Dermis microvascular lymphatic vessel endothelial cell (primary cell): ENCODE measurements around the gene RRBP1. TPM values are rescaled to one million over a fixed set of nuclear protein-coding genes. Genes with fewer than 3 reads are reported as not detected.

Experiments
- DNase-seq, 2 donors: peaks; one replicate each; pipeline versions ENCODE4 v3.0.0 to v3.0.0-alpha.2; 2010; ENCODE audit warnings: low read depth in 2 of 2
- total RNA-seq: library from RNA; depleted of rRNA; stranded (reverse); fragments of >200 nt; gene quantifications from 2 replicates; pipeline ENCODE4 v1.2.1, GENCODE V29; 2014

RRBP1 gene
- total RNA-seq, 1 donor from 2014 or later, result 41.6 TPM

GRCh38 chr20:17612287-17612991 is 69.6 kb downstream of the RRBP1 start:
- peak in 1 of 2 donors; percentile 39 for DNase-seq

GRCh38 chr20:17611540-17612286 is 70.3 kb downstream of the RRBP1 start:
- DNase-seq, result peak in 1 of 2 donors; percentile 39

- no peak for DNase-seq
Observed at GRCh38 chr20:17611290-17611539, 70.8 kb downstream of the RRBP1 start.

- DNase-seq, result peak in 1 of 2 donors; percentile 43
Observed at GRCh38 chr20:17610566-17611289, 71.3 kb downstream of the RRBP1 start.

- DNase-seq, result no peak
Observed at GRCh38 chr20:17609811-17610377, 72.1 kb downstream of the RRBP1 start.

GRCh38 chr20:17608701-17609497 is 73.1 kb downstream of the RRBP1 start:
- no peak for DNase-seq

- DNase-seq, result no peak
Observed at GRCh38 chr20:17606001-17606400, 76.0 kb downstream of the RRBP1 start.

- DNase-seq, result no peak
Observed at GRCh38 chr20:17605131-17605660, 76.8 kb downstream of the RRBP1 start.

GRCh38 chr20:17602493-17602892 is 79.5 kb downstream of the RRBP1 start:
- no peak for DNase-seq

- no peak for DNase-seq
Observed at GRCh38 chr20:17601957-17602356, 80.1 kb downstream of the RRBP1 start.

GRCh38 chr20:17598013-17598550 is 84.0 kb downstream of the RRBP1 start:
- no peak for DNase-seq

- no peak for DNase-seq
Observed at GRCh38 chr20:17595856-17596255, 86.2 kb downstream of the RRBP1 start.

GRCh38 chr20:17594443-17594842 is 87.6 kb downstream of the RRBP1 start:
- peak in 1 of 2 donors; percentile 80 for DNase-seq

GRCh38 chr20:17593902-17594301 is 88.1 kb downstream of the RRBP1 start:
- DNase-seq, result no peak

GRCh38 chr20:17590245-17590644 is 91.8 kb downstream of the RRBP1 start:
- DNase-seq, result no peak

GRCh38 chr20:17589161-17589834 is 92.7 kb downstream of the RRBP1 start:
- no peak for DNase-seq

GRCh38 chr20:17587824-17588223 is 94.2 kb downstream of the RRBP1 start:
- no peak for DNase-seq

GRCh38 chr20:17587148-17587547 is 94.9 kb downstream of the RRBP1 start:
- DNase-seq, result no peak

GRCh38 chr20:17586250-17586649 is 95.8 kb downstream of the RRBP1 start:
- DNase-seq, result no peak

- no peak for DNase-seq
Observed at GRCh38 chr20:17584689-17585088, 97.4 kb downstream of the RRBP1 start.
